Neuronal stem cell (in vitro differentiated cells): ENCODE data around the gene CD81.

ENCODE experiments used
- DNase-seq: peaks from one replicate; pipeline ENCODE4 v3.0.0-alpha.2; 2013; ENCODE audit warnings: low spot score
- H2AFZ ChIP-seq: one replicate; pipeline ENCODE4 v1.6.1; 2013; ENCODE audit warnings: mild to moderate bottlenecking, low read length, inconsistent platforms
- H2AK5ac ChIP-seq: 2 replicates; pipeline ENCODE4 v1.6.1; 2013; ENCODE audit warnings: low read depth, mild to moderate bottlenecking, inconsistent platforms, low read length, moderate library complexity, mixed read lengths
- H2BK120ac ChIP-seq: 2 replicates; pipeline ENCODE4 v1.6.1; 2013; ENCODE audit warnings: low read depth, mild to moderate bottlenecking, inconsistent platforms, low read length, moderate library complexity, mixed read lengths
- H2BK12ac ChIP-seq: one replicate; pipeline ENCODE4 v1.6.1; 2013; ENCODE audit warnings: low read length, inconsistent platforms
- H2BK15ac ChIP-seq: 2 replicates; pipeline ENCODE4 v1.6.1; 2013; ENCODE audit warnings: mild to moderate bottlenecking, low read length, inconsistent platforms, mixed read lengths
- H2BK5ac ChIP-seq: one replicate; pipeline ENCODE4 v1.6.1; 2013; ENCODE audit warnings: inconsistent platforms, mild to moderate bottlenecking, low read length, moderate library complexity
- H3K14ac ChIP-seq: one replicate; pipeline ENCODE4 v1.6.1; 2013; ENCODE audit warnings: low read length, inconsistent platforms
- H3K18ac ChIP-seq: 2 replicates; pipeline ENCODE4 v1.6.1; 2013; ENCODE audit warnings: low read length, inconsistent platforms
- H3K23ac ChIP-seq: 2 replicates; pipeline ENCODE4 v1.6.1; 2013; ENCODE audit warnings: low read depth, mild to moderate bottlenecking, mixed read lengths, low read length, inconsistent platforms; ENCODE audit not compliant: poor library complexity
- H3K27ac ChIP-seq: replicated peaks from 3 replicates; pipeline ENCODE4 v1.5.1; 2013; ENCODE audit warnings: low read length, inconsistent platforms
- H3K27me3 ChIP-seq, 3 experiments: 2 replicates each; pipeline ENCODE4 v1.6.1; 2013; ENCODE audit warnings: low read length in 3 of 3, mild to moderate bottlenecking in 2 of 3, inconsistent platforms in 1 of 3, low read depth in 1 of 3, mixed read lengths in 1 of 3, moderate library complexity in 1 of 3; ENCODE audit not compliant: control insufficient read depth in 3 of 3, insufficient read depth in 3 of 3
- H3K36me3 ChIP-seq, 2 donors: replicated peaks in 1 of 2; 2 replicates each; pipeline ENCODE4 v1.6.1; 2013; ENCODE audit warnings: low read length in 2 of 2; ENCODE audit not compliant: control insufficient read depth in 2 of 2, insufficient read depth in 2 of 2
- H3K4ac ChIP-seq: 2 replicates; pipeline ENCODE4 v1.6.1; 2013; ENCODE audit warnings: inconsistent platforms, mild to moderate bottlenecking, low read length, moderate library complexity
- H3K4me1 ChIP-seq, 2 donors: 1 replicate in 1 of 2; 2 replicates in 1 of 2; pipeline ENCODE4 v1.6.1; 2013; ENCODE audit warnings: low read length in 2 of 2, low read depth in 1 of 2; ENCODE audit not compliant: control insufficient read depth in 2 of 2, insufficient read depth in 1 of 2
- H3K4me2 ChIP-seq: one replicate; pipeline ENCODE4 v1.6.1; 2013; ENCODE audit warnings: mild to moderate bottlenecking, low read length, inconsistent platforms; ENCODE audit not compliant: insufficient read depth, poor library complexity, severe bottlenecking
- H3K4me3 ChIP-seq, 2 donors: 2 replicates each; pipeline ENCODE4 v1.5.1; 2013; ENCODE audit warnings: low read length in 2 of 2, mild to moderate bottlenecking in 2 of 2, inconsistent platforms in 1 of 2, moderate library complexity in 1 of 2
- H3K79me1 ChIP-seq: one replicate; pipeline ENCODE4 v1.6.1; 2013; ENCODE audit warnings: low read depth, mild to moderate bottlenecking, inconsistent platforms, low read length, moderate library complexity
- H3K9ac ChIP-seq: one replicate; pipeline ENCODE4 v1.6.1; 2013; ENCODE audit warnings: mild to moderate bottlenecking, low read depth, low read length, inconsistent platforms; ENCODE audit not compliant: poor library complexity
- H3K9me3 ChIP-seq, 2 donors: replicated peaks in 1 of 2; 2 replicates each; pipeline versions ENCODE3 to v1.6.1; 2013; ENCODE audit warnings: low read length in 2 of 2, mild to moderate bottlenecking in 2 of 2, inconsistent platforms in 1 of 2, low read depth in 1 of 2, mixed read lengths in 1 of 2, moderate library complexity in 1 of 2; ENCODE audit not compliant: control insufficient read depth in 2 of 2, insufficient read depth in 1 of 2
- H4K8ac ChIP-seq: one replicate; pipeline ENCODE4 v1.6.1; 2013; ENCODE audit warnings: low read depth, mild to moderate bottlenecking, inconsistent platforms, low read length, moderate library complexity
- H4K91ac ChIP-seq: one replicate; pipeline ENCODE4 v1.6.1; 2013; ENCODE audit warnings: low read length, low read depth, mild to moderate bottlenecking, inconsistent platforms; ENCODE audit not compliant: poor library complexity
- WGBS, 2 donors: extraction: QIAGEN DNeasy Blood & Tissue Kit; methylation state at CpG; one replicate each; pipeline ENCODE4 v1.1.7; 2013; ENCODE audit warnings: missing lambda C conversion rate in 2 of 2, mixed read lengths in 1 of 2; ENCODE audit not compliant: insufficient read length in 2 of 2, insufficient replicate concordance in 1 of 2; ENCODE audit errors: extremely low coverage in 2 of 2; 5-methylcytosine and 5-hydroxymethylcytosine counted together

Gene CD81

DNA sequence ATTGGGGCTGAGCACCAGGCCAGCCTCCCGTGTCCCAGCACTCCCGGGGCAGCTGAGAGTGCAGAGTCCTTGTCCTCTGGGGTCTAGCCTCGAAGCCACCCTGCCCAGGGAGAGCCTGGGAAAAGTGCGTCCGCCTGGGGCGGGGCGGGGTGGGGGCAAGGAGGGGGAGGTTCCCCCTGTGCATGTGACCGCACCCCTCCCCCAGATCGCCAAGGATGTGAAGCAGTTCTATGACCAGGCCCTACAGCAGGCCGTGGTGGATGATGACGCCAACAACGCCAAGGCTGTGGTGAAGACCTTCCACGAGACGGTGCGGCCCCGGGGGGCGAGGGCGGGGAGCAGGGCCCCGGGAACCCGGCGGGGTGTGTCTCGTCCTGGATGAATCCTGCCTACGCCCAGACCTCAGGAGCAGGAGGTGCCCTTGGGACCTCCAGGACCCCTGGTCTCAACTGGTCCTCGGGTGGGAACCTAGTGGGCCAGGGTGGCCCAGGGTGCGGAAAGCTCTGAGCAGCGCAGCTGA lies 18.2 kb downstream of the CD81 start:
- Histone ChIP-seq H3K36me3 (peaks cover 24 to 73% of the 10 kb centered on the region in 2 donors), H3K9ac (no peak overlapping the region), H3K9me3 (no peaks in the 10 kb centered on the region), H3K4me2 (no peak overlapping the region), H3K23ac (no peak overlapping the region), H2BK120ac (no peak overlapping the region), H3K4me1 (peaks cover 5 to 11% of the 10 kb centered on the region in 2 donors), H2BK12ac (no peak overlapping the region), H3K79me1 (peaks cover 27% of the 10 kb centered on the region), H4K91ac (no peak overlapping the region), H3K27me3 (no peaks in the 10 kb centered on the region), H2BK15ac (no peak overlapping the region), H2AFZ (no peak overlapping the region), H3K18ac (no peak overlapping the region), H3K4me3 (no peak overlapping the region), H3K4ac (no peak overlapping the region), H3K27ac (no peak overlapping the region), H2BK5ac (no peak overlapping the region), H2AK5ac (no peak overlapping the region), H4K8ac (no peak overlapping the region), H3K14ac (no peak overlapping the region)
- WGBS, 2 donors: no CpG with 5 or more reads among the region's 26 CpGs
- no peak for DNase-seq

DNA sequence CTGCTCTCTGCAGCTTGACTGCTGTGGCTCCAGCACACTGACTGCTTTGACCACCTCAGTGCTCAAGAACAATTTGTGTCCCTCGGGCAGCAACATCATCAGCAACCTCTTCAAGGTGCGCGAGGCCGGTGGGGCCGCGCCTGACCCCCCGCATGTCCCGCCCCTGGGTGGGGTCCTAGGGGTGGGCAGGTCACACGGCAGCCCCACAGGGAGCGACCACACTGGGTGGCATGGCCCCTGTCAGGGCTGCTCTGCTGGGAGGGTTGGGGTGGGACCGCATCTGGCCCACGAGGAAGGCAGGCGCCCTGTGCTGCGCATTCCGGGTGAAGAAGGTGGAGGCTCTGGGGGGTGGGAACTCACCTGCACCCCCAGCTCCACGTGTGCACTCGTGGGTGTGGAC lies 18.7 kb downstream of the CD81 start:
- no peak overlapping the region for H3K9ac ChIP-seq
- H3K27me3 ChIP-seq: no peaks in the 10 kb centered on the region
- H3K23ac ChIP-seq: no peak overlapping the region
- H3K4me2 ChIP-seq: no peak overlapping the region
- no peak overlapping the region for H2BK120ac ChIP-seq
- H3K9me3 ChIP-seq: no peaks in the 10 kb centered on the region
- H3K18ac ChIP-seq: no peak overlapping the region
- H3K4me1 ChIP-seq: peaks cover 5 to 7% of the 10 kb centered on the region in 2 donors
- no peak overlapping the region for H2BK5ac ChIP-seq
- no peak overlapping the region for H4K8ac ChIP-seq
- H4K91ac ChIP-seq: no peak overlapping the region
- H2BK12ac ChIP-seq: no peak overlapping the region
- no CpG with 5 or more reads among the region's 17 CpGs for WGBS, 2 donors
- no peak overlapping the region for H2AK5ac ChIP-seq
- H2BK15ac ChIP-seq: no peak overlapping the region
- no peak for DNase-seq
- H3K27ac ChIP-seq: no peak overlapping the region
- no peak overlapping the region for H3K4me3 ChIP-seq
- peaks cover 24 to 67% of the 10 kb centered on the region in 2 donors for H3K36me3 ChIP-seq
- no peak overlapping the region for H3K14ac ChIP-seq
- no peak overlapping the region for H2AFZ ChIP-seq
- no peak overlapping the region for H3K4ac ChIP-seq
- peaks cover 21% of the 10 kb centered on the region for H3K79me1 ChIP-seq

DNA sequence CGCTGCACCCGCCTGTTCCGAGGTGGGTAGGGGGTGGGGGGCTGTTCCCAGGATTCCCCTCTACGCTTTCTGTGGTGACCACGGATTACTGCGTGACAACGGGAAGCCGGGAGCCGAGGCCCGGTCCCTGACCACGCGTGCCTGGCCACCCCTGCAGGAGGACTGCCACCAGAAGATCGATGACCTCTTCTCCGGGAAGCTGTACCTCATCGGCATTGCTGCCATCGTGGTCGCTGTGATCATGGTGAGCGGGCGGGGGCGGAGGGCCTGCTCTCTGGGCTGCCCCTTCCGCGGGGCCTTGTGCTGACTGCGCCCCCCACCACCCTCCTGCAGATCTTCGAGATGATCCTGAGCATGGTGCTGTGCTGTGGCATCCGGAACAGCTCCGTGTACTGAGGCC lies 19.4 kb downstream of the CD81 start:
- H3K27me3 ChIP-seq: no peaks in the 10 kb centered on the region
- H3K4me3 ChIP-seq: no peak overlapping the region
- no peak overlapping the region for H2BK12ac ChIP-seq
- H4K8ac ChIP-seq: no peak overlapping the region
- H3K4me2 ChIP-seq: no peak overlapping the region
- no peak overlapping the region for H2AFZ ChIP-seq
- peaks cover 6 to 8% of the 10 kb centered on the region in 2 donors for H3K4me1 ChIP-seq
- H2AK5ac ChIP-seq: no peak overlapping the region
- DNase-seq: no peak
- no peak overlapping the region for H2BK5ac ChIP-seq
- H3K14ac ChIP-seq: no peak overlapping the region
- H3K27ac ChIP-seq: no peak overlapping the region
- no peak overlapping the region for H3K18ac ChIP-seq
- H2BK15ac ChIP-seq: no peak overlapping the region
- peaks cover 22% of the 10 kb centered on the region for H3K79me1 ChIP-seq
- no CpG with 5 or more reads among the region's 26 CpGs for WGBS, 2 donors
- H3K9me3 ChIP-seq: no peaks in the 10 kb centered on the region
- peak overlapping the region; percentile 43 for H3K23ac ChIP-seq
- H3K36me3 ChIP-seq: peaks cover 24 to 61% of the 10 kb centered on the region in 2 donors
- no peak overlapping the region for H3K4ac ChIP-seq
- no peak overlapping the region for H3K9ac ChIP-seq
- no peak overlapping the region for H2BK120ac ChIP-seq
- no peak overlapping the region for H4K91ac ChIP-seq

DNA sequence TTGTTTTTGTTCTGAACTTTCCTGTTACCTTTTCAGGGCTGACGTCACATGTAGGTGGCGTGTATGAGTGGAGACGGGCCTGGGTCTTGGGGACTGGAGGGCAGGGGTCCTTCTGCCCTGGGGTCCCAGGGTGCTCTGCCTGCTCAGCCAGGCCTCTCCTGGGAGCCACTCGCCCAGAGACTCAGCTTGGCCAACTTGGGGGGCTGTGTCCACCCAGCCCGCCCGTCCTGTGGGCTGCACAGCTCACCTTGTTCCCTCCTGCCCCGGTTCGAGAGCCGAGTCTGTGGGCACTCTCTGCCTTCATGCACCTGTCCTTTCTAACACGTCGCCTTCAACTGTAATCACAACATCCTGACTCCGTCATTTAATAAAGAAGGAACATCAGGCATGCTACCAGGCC lies 19.9 kb downstream of the CD81 start:
- Histone ChIP-seq H3K14ac (no peak overlapping the region), H3K9me3 (no peaks in the 10 kb centered on the region), H3K9ac (no peak overlapping the region), H2AFZ (no peak overlapping the region), H2BK5ac (no peak overlapping the region), H3K27ac (no peak overlapping the region), H3K4me2 (no peak overlapping the region), H3K79me1 (peaks cover 22% of the 10 kb centered on the region), H2BK120ac (no peak overlapping the region), H3K4ac (no peak overlapping the region), H3K4me1 (peaks cover 11 to 12% of the 10 kb centered on the region in 2 donors), H4K8ac (no peak overlapping the region), H3K27me3 (no peaks in the 10 kb centered on the region), H3K36me3 (peaks cover 25 to 57% of the 10 kb centered on the region in 2 donors), H2BK12ac (no peak overlapping the region), H4K91ac (no peak overlapping the region), H3K4me3 (no peak overlapping the region), H3K23ac (no peak overlapping the region), H2AK5ac (no peak overlapping the region), H3K18ac (no peak overlapping the region), H2BK15ac (no peak overlapping the region)
- no CpG with 5 or more reads among the region's 12 CpGs for WGBS, 2 donors
- DNase-seq: no peak
